Colonic mucosa (tissue), 4 donors: Measurements from ENCODE around the gene ARID3A. TPM values are rescaled to one million over a fixed set of nuclear protein-coding genes. Genes with fewer than 3 reads are reported as not detected.

Experiments used
- DNase-seq: peaks from one replicate; pipeline ENCODE4 v3.0.0-alpha.2; 2020
- H3K27ac ChIP-seq: fragments of 200-600 bp; one replicate; pipeline ENCODE4 v1.8.0; 2021
- H3K27me3 ChIP-seq: fragments of 200-600 bp; one replicate; pipeline ENCODE4 v1.8.0; 2021
- H3K36me3 ChIP-seq: fragments of 200-600 bp; one replicate; pipeline ENCODE4 v1.8.0; 2021
- H3K4me1 ChIP-seq: fragments of 200-600 bp; one replicate; pipeline ENCODE4 v1.8.0; 2021; ENCODE audit warnings: mild to moderate bottlenecking
- H3K4me3 ChIP-seq: fragments of 200-600 bp; one replicate; pipeline ENCODE4 v1.8.0; 2021
- H3K9ac ChIP-seq, 2 donors: one replicate each; pipeline ENCODE4 v1.7.0; 2013; ENCODE audit warnings: control low read depth in 2 of 2, low read depth in 2 of 2, low read length in 2 of 2
- H3K9me3 ChIP-seq: fragments of 200-600 bp; one replicate; pipeline ENCODE4 v1.8.0; 2021
- CTCF ChIP-seq: fragments of 200-600 bp; IDR thresholded peaks from one replicate; pipeline ENCODE4 v1.8.0; 2022; ENCODE audit warnings: antibody characterized with exemption, mild to moderate bottlenecking
- intact Hi-C: fragments of 100-400 bp; cut with DNase I; formaldehyde crosslinking; loops from one replicate; pipeline ENCODE4 v1.14.1; 2022
- total RNA-seq, 2 donors: library from RNA; stranded (reverse); fragmentation: NEBNext Ultra II Directional in 1 of 2; extraction: Animal tissue kit (Norgen Biotek cat#: 25700) in 1 of 2; gene quantifications; one replicate each; pipeline ENCODE4 v1.2.1, GENCODE V29; 2021
- donor health status: healthy.
- donor health status: DM: no; HTN: no; CAD: no.
- donor health status: DM: no; HTN: no; CAD: no.

ARID3A gene
- total RNA-seq, 2 donors from 2014 or later = 8.7 to 13.0 TPM

- Histone ChIP-seq H3K36me3 (peaks cover 22% of the 10 kb centered on the region), H3K9me3 (no peaks in the 10 kb centered on the region), H3K27me3 (no peaks in the 10 kb centered on the region), H3K4me1 (no peaks in the 10 kb centered on the region), H3K4me3 (no peak overlapping the region), H3K9ac (no peak overlapping the region), H3K27ac (peak overlapping the region; percentile 44)
- DNase-seq = no peak
- TF ChIP-seq CTCF = no peak
- intact Hi-C loops = no loop called here
These were observed 83.5 kb downstream of the ARID3A start for GRCh38 chr19:1009041-1009980.

GRCh38 chr19:1009981-1010538 is 84.2 kb downstream of the ARID3A start:
- Histone ChIP-seq H3K4me3 (no peak overlapping the region), H3K27me3 (no peaks in the 10 kb centered on the region), H3K4me1 (no peaks in the 10 kb centered on the region), H3K9me3 (no peaks in the 10 kb centered on the region), H3K27ac (no peak overlapping the region), H3K9ac (no peak overlapping the region), H3K36me3 (peaks cover 22% of the 10 kb centered on the region)
- intact Hi-C loops = no loop called here
- TF ChIP-seq CTCF = no peak
- DNase-seq = no peak

- H3K27me3 ChIP-seq = no peaks in the 10 kb centered on the region
- intact Hi-C loops = no loop called here
- no peak overlapping the region for H3K27ac ChIP-seq
- H3K4me1 ChIP-seq = peaks cover 1% of the 10 kb centered on the region
- peaks cover 22% of the 10 kb centered on the region for H3K36me3 ChIP-seq
- H3K9me3 ChIP-seq = no peaks in the 10 kb centered on the region
- no peak for DNase-seq
- no peak for TF ChIP-seq CTCF
- no peak overlapping the region for H3K9ac ChIP-seq
- H3K4me3 ChIP-seq = no peak overlapping the region
These were observed 85.0 kb downstream of the ARID3A start for GRCh38 chr19:1010586-1011510.

GRCh38 chr19:1011831-1012333 is 86.0 kb downstream of the ARID3A start:
- Histone ChIP-seq H3K36me3 (peaks cover 22% of the 10 kb centered on the region), H3K4me1 (peaks cover 11% of the 10 kb centered on the region), H3K27ac (no peak overlapping the region), H3K9ac (no peak overlapping the region), H3K4me3 (no peak overlapping the region), H3K27me3 (no peaks in the 10 kb centered on the region), H3K9me3 (no peaks in the 10 kb centered on the region)
- DNase-seq = no peak
- intact Hi-C loops = no loop called here
- TF ChIP-seq CTCF = no peak

- no peaks in the 10 kb centered on the region for H3K9me3 ChIP-seq
- H3K9ac ChIP-seq = no peak overlapping the region
- intact Hi-C loops = no loop called here
- no peaks in the 10 kb centered on the region for H3K27me3 ChIP-seq
- peaks cover 16% of the 10 kb centered on the region for H3K4me1 ChIP-seq
- no peak overlapping the region for H3K27ac ChIP-seq
- DNase-seq = no peak
- no peak for TF ChIP-seq CTCF
- peaks cover 22% of the 10 kb centered on the region for H3K36me3 ChIP-seq
- H3K4me3 ChIP-seq = no peak overlapping the region
These were observed 86.5 kb downstream of the ARID3A start for GRCh38 chr19:1012334-1012733.
